ENCODE measurements around the gene ZNF23.

Gene ZNF23

DNA sequence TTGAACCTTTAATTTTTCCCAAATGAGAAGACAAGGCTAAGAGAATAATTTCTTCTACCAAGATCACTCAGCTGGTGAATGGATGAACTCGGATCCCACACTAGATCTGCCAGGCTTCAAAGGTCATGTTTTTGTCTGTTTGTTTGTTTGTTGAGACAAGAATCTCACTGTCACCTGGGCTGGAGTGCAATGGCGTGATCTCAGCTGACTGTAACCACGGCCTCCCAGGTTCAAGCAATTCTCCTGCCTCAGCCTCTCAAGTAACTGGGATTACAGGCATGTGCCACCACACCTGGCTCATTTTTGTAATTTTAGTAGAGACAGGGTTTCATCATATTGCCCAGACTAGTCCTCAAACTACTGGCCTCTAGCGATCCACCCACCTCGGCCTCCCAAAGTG lies 20.5 kb upstream of the ZNF23 start:
- no peak overlapping the region for H3K4me3 Mint-ChIP-seq
- H3K9me3 Mint-ChIP-seq: no peaks in the 10 kb centered on the region
- no peaks in the 10 kb centered on the region for H3K27me3 Mint-ChIP-seq
- DNase-seq: no peak
- no peak overlapping the region for H3K27ac Mint-ChIP-seq
- H3K36me3 Mint-ChIP-seq (ENCODE audit: low read depth): peaks cover 12% of the 10 kb centered on the region
- peaks cover 14% of the 10 kb centered on the region for H3K4me1 Mint-ChIP-seq (ENCODE audit: low read depth)

DNA sequence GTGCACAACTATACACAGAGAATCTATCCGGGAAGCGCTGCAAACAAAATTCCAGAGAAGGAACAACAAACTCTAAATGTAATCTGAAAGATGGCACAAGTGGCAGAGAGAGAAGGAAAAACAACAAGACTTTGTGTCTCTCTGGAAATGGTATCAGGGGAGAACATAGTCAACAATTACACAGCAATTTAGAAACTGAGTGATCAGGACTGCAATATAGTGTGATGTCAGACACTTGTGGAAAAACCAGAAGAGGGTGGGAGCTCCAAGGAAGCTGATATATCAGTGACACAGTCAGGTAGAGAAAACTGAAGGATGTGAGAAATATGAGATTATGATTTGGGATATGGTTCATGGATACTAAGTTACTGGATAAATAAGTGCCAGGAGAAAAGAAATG lies 18.9 kb upstream of the ZNF23 start:
- no peak overlapping the region for H3K27ac Mint-ChIP-seq

DNA sequence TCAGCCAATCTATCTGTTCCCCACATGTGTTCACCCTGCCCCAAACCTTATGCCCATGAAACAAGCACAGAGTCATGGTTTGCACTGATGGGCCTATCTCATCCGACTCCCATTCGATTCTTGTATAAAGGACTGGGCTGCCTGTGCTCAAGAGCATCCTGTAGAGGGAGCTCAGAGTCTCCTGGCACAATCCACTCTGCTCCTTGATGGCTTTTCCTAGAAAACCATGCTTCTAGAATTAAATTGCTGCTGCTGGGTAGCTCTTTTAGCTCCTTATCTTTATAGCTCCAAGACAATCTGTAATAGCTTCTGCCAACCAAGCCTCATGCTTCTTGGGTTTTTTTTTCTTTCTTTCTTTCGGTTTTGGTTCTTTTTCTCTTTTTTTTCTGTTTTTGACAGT lies 17.4 kb upstream of the ZNF23 start:
- Mint-ChIP-seq H3K36me3 (ENCODE audit: low read depth) (peaks cover 37% of the 10 kb centered on the region), H3K9me3 (no peaks in the 10 kb centered on the region), H3K4me3 (no peak overlapping the region), H3K4me1 (ENCODE audit: low read depth) (peaks cover 8% of the 10 kb centered on the region), H3K27ac (no peak overlapping the region), H3K27me3 (no peaks in the 10 kb centered on the region)
- DNase-seq: no peak

More for the DNA sequence above, 18.9 kb upstream of the ZNF23 start:
- no peaks in the 10 kb centered on the region for H3K27me3 Mint-ChIP-seq
- peaks cover 24% of the 10 kb centered on the region for H3K36me3 Mint-ChIP-seq (ENCODE audit: low read depth)
- H3K9me3 Mint-ChIP-seq: no peaks in the 10 kb centered on the region
- peaks cover 14% of the 10 kb centered on the region for H3K4me1 Mint-ChIP-seq (ENCODE audit: low read depth)
- DNase-seq: no peak
- H3K4me3 Mint-ChIP-seq: no peak overlapping the region

DNA sequence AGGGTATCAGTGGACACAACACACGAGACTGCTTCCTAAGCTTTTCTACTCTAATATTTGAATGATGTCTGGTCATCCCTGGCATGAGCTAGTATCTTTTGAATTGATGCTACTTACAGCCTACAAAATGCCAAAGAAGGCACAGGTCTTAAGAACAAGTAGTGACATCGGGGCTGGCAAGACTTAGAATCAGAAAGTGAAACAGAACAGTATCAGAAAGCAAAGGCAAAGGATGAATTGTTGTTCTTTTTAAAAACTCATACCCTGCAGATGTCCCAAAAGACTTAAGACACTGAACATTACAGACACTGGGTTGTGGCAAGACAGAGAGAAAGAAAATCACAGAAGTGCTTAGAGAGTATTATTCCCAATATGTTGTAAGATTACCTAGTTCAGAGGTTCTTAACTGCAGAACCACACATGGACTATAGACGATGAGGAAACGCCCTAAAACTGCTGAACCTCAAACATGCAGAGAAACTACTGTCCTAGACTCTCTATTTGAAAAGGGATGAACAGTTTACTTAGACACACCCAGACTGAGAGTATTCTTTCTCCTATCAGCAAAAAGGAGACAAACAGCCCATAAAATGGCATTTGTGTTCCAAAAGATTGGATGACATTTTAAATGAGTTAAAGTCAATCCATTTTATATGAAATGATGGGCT lies 14.5 kb upstream of the ZNF23 start:
- no peak for DNase-seq
- no peaks in the 10 kb centered on the region for H3K9me3 Mint-ChIP-seq
- H3K27me3 Mint-ChIP-seq: no peaks in the 10 kb centered on the region
- no peak overlapping the region for H3K27ac Mint-ChIP-seq
- peaks cover 43% of the 10 kb centered on the region for H3K36me3 Mint-ChIP-seq (ENCODE audit: low read depth)
- no peaks in the 10 kb centered on the region for H3K4me1 Mint-ChIP-seq (ENCODE audit: low read depth)
- H3K4me3 Mint-ChIP-seq: no peak overlapping the region

DNA sequence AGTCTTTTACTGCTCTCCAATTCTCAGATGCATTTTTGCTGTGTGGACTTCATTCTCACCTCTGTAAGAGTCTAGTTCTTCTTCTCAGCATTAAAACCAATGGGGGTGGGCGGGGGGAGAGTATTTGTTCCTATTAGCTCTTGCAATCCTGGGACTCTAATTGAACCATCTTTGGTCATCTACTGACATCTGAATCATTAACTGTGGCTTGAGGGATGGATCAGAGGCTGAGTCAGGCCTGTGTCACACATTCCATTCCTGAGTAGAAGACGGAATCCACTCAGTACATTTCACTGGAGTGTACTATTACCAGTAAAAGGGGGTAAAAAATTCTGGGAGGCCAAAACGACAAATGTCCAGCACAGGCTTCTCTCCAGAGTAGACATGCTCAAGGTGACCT lies 12.8 kb upstream of the ZNF23 start:
- peaks cover 43% of the 10 kb centered on the region for H3K36me3 Mint-ChIP-seq (ENCODE audit: low read depth)
- H3K4me3 Mint-ChIP-seq: no peak overlapping the region
- H3K4me1 Mint-ChIP-seq (ENCODE audit: low read depth): no peaks in the 10 kb centered on the region
- H3K27ac Mint-ChIP-seq: no peak overlapping the region
- DNase-seq: no peak
- H3K27me3 Mint-ChIP-seq: no peaks in the 10 kb centered on the region
- H3K9me3 Mint-ChIP-seq: no peaks in the 10 kb centered on the region

DNA sequence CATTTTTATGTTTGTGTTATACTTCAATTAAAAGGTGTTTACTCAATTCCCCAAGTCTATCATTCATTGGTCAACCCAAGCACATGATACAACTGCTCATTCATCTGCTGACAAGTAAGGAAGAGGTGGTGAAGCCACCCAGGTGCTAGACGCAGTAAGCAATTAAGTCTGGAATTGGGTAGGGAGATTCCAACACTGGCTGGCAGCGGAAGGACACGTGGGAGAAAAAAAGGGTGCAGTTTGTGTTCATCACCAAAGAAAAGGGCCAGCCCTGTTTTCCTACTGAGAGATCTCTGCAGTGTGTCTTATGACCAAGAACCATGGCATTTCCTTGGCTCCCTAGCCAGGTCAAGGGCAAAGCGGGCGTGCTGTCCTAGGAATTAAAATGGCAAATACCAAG lies 11.8 kb upstream of the ZNF23 start:
- H3K36me3 Mint-ChIP-seq (ENCODE audit: low read depth): peaks cover 43% of the 10 kb centered on the region
- no peaks in the 10 kb centered on the region for H3K27me3 Mint-ChIP-seq
- no peak for DNase-seq

DNA sequence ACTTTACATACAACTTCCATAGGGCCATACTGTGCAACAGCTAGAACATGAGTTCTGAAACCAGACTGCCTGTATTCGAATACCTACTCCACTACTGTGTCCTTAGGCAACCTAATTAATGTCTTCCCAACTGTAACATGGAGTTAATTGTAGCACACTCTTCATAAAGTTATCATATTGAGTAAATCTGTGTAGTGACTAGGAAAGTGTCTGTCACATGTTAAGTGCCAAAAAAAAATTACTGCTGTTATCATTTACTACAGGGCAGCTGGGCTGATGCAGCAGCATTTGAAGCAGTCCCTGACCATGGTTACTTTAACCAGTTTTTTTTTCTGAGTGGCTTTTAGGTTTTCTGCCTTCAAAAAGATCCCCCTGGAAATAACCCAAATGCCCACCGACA lies 10.9 kb upstream of the ZNF23 start:
- Mint-ChIP-seq H3K27me3 (no peaks in the 10 kb centered on the region), H3K27ac (no peak overlapping the region), H3K9me3 (no peaks in the 10 kb centered on the region), H3K36me3 (ENCODE audit: low read depth) (peaks cover 36% of the 10 kb centered on the region), H3K4me1 (ENCODE audit: low read depth) (no peaks in the 10 kb centered on the region), H3K4me3 (no peak overlapping the region)
- DNase-seq: no peak

More for the DNA sequence above, 11.8 kb upstream of the ZNF23 start:
- no peaks in the 10 kb centered on the region for H3K9me3 Mint-ChIP-seq
- H3K27ac Mint-ChIP-seq: no peak overlapping the region
- no peak overlapping the region for H3K4me3 Mint-ChIP-seq
- no peaks in the 10 kb centered on the region for H3K4me1 Mint-ChIP-seq (ENCODE audit: low read depth)

DNA sequence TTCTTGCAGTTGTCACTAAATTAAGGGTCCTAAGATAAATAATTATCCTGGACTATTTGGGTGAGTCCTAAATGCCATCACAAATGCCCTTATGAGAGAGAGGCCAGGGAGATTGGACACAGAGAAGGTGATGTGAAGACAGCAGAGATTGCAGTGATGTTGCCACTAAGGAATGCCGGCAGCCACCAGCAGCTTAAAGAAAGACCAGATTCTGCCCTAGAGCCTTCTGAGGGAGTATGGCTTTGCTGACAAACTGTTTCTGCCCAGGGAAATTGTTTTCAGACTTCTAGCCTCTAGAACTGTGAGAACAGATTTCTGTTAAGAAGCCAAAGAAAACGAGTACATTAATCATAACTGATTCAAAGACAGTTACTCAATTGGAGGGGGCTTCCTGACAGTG lies 10.0 kb upstream of the ZNF23 start:
- Mint-ChIP-seq H3K9me3 (no peaks in the 10 kb centered on the region), H3K4me3 (no peak overlapping the region), H3K27ac (no peak overlapping the region), H3K27me3 (no peaks in the 10 kb centered on the region), H3K4me1 (ENCODE audit: low read depth) (no peaks in the 10 kb centered on the region), H3K36me3 (ENCODE audit: low read depth) (peaks cover 29% of the 10 kb centered on the region)
- DNase-seq: no peak

DNA sequence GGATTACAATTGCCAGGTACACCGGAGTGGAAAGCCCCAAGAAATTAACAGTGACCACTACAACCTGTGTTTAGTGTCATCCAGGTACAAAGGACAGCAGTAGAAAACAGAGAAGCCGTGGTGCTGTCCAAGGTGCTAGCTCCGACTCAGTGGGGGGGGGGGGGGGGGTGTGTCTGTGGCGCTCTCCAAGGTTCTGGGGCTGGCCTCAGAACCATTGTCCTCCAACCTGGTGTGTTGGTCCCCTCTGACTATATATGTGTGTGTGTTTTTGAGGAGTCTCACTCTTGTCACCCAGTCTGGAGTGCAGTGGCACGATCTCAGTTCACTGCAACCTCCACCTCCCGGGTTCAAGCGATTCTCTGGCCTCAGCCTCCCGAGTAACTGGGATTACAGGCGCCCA lies 5.8 kb upstream of the ZNF23 start:
- Mint-ChIP-seq H3K4me1 (ENCODE audit: low read depth) (peaks cover 5% of the 10 kb centered on the region), H3K36me3 (ENCODE audit: low read depth) (no peaks in the 10 kb centered on the region), H3K9me3 (no peaks in the 10 kb centered on the region), H3K27ac (no peak overlapping the region), H3K4me3 (no peak overlapping the region), H3K27me3 (no peaks in the 10 kb centered on the region)
- peak; percentile 43 for DNase-seq

DNA sequence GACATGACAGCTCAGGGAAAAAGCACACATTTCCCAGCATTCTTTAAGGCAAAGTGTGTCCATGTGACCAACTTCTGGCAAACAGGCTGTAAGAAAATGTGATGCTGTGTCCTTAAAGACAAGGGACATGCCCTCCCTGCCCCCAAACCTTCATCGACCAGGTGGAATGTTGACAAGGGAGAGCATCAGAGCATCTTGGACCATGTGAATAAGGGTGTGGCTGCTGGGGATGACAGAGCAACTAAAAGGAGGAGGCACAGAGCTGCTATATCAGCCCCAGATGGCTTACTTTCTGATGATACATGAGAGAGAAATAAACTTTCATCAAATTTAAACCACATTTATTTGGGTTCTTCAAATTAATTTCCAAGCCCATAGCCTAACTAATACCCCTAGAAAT lies 2.2 kb upstream of the ZNF23 start:
- H3K27ac Mint-ChIP-seq: no peak overlapping the region
- no peaks in the 10 kb centered on the region for H3K9me3 Mint-ChIP-seq
- peaks cover 28% of the 10 kb centered on the region for H3K4me1 Mint-ChIP-seq (ENCODE audit: low read depth)
- H3K4me3 Mint-ChIP-seq: no peak overlapping the region
- peaks cover 12% of the 10 kb centered on the region for H3K36me3 Mint-ChIP-seq (ENCODE audit: low read depth)
- no peaks in the 10 kb centered on the region for H3K27me3 Mint-ChIP-seq
- DNase-seq: no peak

DNA sequence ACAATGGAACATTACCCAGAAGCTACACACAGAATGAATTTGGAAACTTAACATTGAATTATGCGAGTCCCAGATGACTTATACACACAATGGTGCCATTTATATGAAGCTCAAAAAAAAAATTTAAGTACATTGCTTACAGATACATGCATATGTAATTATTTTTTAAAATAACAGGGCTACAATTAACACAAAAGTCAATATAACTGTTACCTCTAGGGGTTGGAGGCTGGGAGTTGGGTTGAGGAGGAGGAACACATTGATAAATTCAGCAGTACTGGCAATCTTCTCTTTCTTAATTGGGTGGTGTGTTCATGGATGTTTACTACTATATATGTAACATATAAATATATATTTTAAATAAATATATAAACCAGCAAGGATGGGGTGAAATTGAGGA lies 1.1 kb downstream of the ZNF23 start:
- Mint-ChIP-seq H3K27ac (no peak overlapping the region), H3K36me3 (ENCODE audit: low read depth) (peaks cover 21% of the 10 kb centered on the region), H3K4me3 (peak overlapping the region; percentile 91), H3K27me3 (no peaks in the 10 kb centered on the region), H3K9me3 (no peaks in the 10 kb centered on the region), H3K4me1 (ENCODE audit: low read depth) (peaks cover 29% of the 10 kb centered on the region)
- DNase-seq: no peak

DNA sequence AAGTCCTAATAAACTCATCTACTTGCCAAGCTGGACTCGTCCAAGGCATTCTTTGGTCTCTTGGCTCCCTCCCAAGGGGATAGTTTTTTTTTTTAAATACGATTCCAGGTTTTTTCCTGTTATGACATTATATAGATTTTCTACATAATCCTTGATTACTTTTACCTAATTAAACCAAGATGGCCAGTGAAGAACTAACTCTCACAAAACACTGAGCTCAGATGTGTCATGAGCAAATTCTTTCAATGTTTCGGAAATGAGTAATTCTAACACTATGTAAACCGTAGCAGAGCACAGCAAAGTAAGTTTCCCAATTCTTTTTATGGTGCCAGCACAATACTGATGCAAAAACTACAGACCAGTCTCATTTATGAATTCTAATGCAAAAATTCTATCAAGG lies 1.8 kb downstream of the ZNF23 start:
- Mint-ChIP-seq H3K9me3 (no peaks in the 10 kb centered on the region), H3K27me3 (no peaks in the 10 kb centered on the region), H3K4me3 (peak overlapping the region; percentile 91), H3K27ac (no peak overlapping the region), H3K4me1 (ENCODE audit: low read depth) (peaks cover 29% of the 10 kb centered on the region), H3K36me3 (ENCODE audit: low read depth) (peaks cover 28% of the 10 kb centered on the region)
- DNase-seq: no peak

DNA sequence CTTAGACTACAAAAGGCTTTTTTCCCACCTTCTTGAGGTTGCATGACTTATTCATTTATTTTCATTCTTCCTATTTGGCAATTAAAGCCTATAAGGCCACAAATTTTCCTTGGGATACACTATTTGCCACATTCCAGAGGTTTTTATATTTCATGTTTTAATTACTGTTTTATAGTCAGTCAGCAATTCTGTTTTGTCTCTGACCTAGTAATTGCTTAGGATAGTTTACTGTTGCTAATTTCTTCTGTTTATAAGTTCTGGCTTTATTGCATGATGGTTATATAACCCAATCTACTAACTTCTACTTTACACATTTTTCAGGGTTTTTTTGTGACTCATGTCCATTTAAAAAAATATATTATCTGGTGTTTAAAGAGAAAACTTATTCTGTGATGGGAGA lies 2.5 kb downstream of the ZNF23 start:
- no peak overlapping the region for H3K4me3 Mint-ChIP-seq
- no peak for DNase-seq
- peaks cover 29% of the 10 kb centered on the region for H3K4me1 Mint-ChIP-seq (ENCODE audit: low read depth)
- H3K27ac Mint-ChIP-seq: no peak overlapping the region
- H3K36me3 Mint-ChIP-seq (ENCODE audit: low read depth): peaks cover 35% of the 10 kb centered on the region
- H3K9me3 Mint-ChIP-seq: no peaks in the 10 kb centered on the region
- H3K27me3 Mint-ChIP-seq: no peaks in the 10 kb centered on the region

DNA sequence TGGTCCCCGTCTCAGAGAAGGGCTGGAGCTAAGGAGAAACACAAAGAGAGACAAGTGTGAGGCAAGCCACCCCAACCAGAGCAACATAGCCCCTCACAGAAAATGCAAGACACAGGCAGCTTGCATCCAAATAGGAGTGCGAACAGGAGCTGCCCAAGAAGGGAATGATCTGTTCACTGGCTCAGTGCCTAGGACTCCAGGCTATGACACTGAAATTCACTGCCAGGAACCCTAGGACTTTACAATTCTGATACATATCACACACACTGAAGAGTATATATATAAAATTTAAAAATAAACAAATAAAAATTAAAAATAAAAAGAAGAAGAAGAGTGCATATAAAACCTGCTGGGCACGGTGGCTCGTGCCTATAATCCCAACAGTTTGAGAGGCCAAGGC lies 5.2 kb downstream of the ZNF23 start:
- Mint-ChIP-seq H3K27ac (no peak overlapping the region), H3K4me1 (ENCODE audit: low read depth) (peaks cover 17% of the 10 kb centered on the region), H3K36me3 (ENCODE audit: low read depth) (peaks cover 55% of the 10 kb centered on the region), H3K27me3 (no peaks in the 10 kb centered on the region), H3K4me3 (no peak overlapping the region), H3K9me3 (peaks cover 17% of the 10 kb centered on the region)
- no peak for DNase-seq

DNA sequence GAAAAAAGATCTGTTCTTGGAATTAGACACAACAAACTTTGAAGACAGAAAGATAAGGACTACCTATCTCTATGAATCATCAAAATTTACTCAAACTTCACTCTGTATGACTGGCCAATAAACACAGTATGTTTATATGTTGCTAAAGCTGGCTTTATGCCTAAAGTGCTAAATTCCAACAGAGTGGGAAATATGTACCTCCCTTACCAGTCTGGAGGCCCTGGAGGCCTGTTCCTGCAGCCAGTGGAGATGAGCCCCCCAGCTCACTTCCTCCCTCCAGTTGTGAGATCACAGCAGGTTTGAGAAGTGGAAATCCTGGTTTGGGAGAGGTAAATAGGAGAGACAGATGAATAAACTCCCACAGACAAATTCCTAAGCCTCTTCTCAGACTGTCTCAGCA lies 9.0 kb downstream of the ZNF23 start:
- Mint-ChIP-seq H3K36me3 (ENCODE audit: low read depth) (peaks cover 88% of the 10 kb centered on the region), H3K9me3 (peaks cover 43% of the 10 kb centered on the region)

DNA sequence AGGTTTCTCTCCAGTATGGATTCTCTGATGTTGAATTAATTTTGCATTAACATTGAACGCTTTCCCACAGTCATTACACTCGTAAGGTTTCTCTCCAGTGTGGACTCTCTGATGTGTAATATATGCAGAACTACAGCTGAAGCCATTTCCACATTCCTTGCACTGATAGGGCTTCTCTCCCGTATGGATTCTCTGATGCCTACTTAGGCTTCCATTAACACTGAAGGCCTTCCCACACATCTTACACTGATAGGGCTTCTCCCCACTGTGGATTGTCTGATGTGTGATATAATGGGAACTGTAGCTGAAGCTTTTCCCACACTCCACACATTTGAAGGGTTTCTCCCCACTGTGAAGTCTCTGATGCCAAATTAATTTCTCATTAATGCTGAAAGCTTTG lies 13.0 kb downstream of the ZNF23 start:
- Mint-ChIP-seq H3K9me3 (peaks cover 59% of the 10 kb centered on the region), H3K4me1 (ENCODE audit: low read depth) (no peaks in the 10 kb centered on the region), H3K27ac (no peak overlapping the region), H3K27me3 (no peaks in the 10 kb centered on the region), H3K4me3 (no peak overlapping the region), H3K36me3 (ENCODE audit: low read depth) (peaks cover 81% of the 10 kb centered on the region)
- DNase-seq: no peak

More for the DNA sequence above, 9.0 kb downstream of the ZNF23 start:
- Mint-ChIP-seq H3K4me3 (no peak overlapping the region), H3K27me3 (no peaks in the 10 kb centered on the region), H3K4me1 (ENCODE audit: low read depth) (no peaks in the 10 kb centered on the region), H3K27ac (no peak overlapping the region)
- DNase-seq: no peak

Measured in activated T-cell treated with anti-CD3 and anti-CD28 coated beads, Interleukin-2, amount 50 U/mL, for 24 hours (primary cell).